GM19043 (cell line): Measurements from ENCODE around the gene OSR1.
"Not testable (repeated sequence)": the region's sequence is repeated elsewhere in the genome, so short reads cannot be mapped to it uniquely, and the experiment has no call there.

Source experiments
- ATAC-seq: cut with Tn5 transposase; IDR thresholded peaks from one replicate; pipeline ENCODE4 v1.9.1; 2021; ENCODE audit warnings: low read depth; ENCODE audit not compliant: unreplicated experiment

OSR1 gene

DNA sequence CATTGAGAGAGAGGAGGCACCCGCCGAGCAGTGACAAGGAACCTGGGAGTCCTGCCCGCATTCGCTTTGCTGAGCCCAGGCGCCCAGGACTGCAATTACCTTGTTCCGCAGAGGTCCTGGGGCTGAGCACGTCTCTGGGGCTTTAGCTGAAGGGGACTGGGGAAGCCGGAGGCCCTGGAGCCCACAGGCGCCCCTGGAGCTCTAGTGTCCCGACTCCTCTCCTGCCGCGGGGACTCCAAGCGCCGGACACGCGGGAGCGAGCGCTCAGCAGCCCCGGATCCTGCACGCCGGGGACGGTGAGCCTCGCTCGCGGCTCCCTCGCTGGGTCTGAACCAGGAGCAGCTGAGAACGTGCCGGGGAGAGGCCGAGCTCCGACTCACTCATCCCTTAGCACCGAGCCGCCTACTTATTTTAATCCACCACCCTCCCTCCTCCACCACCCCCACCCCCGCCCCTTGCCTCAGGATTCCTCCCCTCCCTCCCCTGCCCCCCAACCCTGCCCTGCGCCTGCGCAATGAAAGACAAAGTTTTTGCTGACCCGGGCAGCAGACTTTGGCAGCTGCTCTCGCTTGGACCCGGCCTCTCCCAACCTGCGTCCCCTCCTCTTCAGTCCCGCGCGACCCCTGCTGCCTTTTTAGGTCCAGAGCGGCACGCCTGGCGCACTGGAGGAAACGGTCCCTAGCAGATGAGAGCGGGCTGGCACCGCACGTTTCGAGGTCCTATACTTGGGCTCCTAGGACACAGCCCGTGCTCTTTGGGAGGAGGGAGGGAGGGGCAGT, at the start of gene OSR1:
TSS of gene OSR1 (minus strand) at position 382 of the 779 bp plus-strand sequence. CDS start 4,818 bp downstream, outside the sequence.
- ATAC-seq = no peak

DNA sequence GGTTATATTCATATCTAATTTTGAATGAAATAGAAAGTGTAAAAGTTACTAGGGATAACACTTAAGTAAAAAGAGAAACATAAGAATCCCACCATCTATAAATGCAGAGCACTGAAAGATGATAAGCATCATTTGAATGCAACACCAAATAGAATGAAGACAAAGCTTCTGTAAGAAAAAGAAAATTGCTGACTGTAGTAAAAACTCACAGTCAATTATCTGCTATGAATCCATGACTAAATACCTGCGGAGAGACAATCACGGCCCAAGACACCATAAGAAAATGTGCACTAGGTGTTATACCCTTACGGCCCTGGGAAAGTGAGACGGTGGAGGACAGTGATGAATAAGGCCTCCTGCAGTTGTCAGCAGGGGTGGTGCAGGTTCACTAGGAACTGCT, 45.4 kb upstream of the OSR1 start:
- ATAC-seq = no peak

DNA sequence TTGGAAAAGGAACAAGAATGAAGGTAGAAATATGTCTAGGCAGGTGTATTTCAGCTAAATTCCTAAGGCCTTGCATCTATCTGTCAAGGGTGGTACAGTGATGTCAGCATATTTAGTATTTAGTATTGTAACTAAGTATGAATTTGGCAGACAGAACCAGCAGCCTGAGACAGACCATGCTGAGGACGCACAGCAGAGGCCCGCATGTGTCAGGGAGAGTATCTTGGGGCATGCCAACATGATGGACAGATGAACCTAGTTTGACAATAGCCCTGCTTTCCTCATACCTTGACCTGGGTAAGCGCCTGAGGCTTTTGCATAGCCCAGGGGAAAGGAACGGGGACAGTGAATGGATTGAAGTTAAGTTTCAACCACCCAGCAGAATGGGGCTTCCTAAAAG, 33.8 kb upstream of the OSR1 start:
- no peak for ATAC-seq

DNA sequence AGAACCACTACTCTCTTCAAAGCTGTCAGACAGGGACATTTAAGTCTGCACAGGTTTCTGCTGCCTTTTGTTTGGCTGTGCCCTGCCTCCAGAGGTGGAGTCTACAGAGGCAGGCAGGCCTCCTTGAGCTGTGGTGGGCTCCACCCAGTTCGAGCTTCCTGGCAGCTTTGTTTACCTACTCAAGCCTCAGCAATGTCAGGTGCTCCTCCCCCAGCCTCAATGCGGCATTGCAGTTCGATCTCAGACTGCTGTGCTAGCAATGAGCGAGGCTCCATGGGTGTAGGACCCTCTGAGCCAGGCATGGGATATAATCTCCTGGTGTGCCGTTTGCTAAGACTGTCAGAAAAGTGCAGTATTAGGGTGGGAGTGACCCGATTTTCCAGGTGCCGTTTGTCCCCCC, 31.0 kb upstream of the OSR1 start:
- not testable (repeated sequence) for ATAC-seq

DNA sequence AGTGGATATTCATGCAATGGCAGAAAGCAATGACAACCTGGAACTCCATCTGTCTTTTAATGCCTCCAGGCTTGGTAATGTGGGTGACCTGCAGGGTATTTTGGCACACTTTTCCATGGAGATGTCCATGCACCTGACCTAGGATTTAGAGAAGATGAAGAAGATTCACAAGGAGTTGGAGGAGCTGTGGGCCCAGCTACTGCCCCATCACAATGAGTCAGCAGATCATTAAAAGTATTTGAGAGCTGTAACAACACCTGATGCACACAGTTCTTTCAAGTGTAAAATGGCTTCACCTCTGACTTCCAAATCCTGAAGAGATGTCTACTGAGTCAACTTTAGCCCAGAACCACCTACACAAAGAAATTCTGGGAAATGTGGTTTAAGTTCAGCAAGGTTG, 22.1 kb upstream of the OSR1 start:
- no peak for ATAC-seq

DNA sequence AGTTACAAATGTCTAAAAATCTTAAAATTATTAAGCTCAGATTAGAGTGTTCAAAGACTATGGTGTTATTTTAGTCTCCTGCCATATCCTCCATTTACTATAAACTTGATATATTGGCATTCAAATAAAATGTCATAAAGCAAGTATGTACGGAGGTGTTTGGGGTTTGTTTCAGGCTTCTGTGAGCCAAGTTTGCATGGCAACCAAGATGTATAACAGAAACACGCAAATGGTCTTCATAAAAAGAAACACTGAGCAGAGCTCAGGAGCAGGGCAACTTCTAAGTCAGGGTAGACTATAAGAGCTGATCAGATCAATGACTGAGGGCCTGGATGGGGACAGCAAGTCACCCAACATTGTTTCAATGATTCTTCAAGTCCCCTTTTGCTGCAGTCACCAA, 20.5 kb upstream of the OSR1 start:
- no peak for ATAC-seq

DNA sequence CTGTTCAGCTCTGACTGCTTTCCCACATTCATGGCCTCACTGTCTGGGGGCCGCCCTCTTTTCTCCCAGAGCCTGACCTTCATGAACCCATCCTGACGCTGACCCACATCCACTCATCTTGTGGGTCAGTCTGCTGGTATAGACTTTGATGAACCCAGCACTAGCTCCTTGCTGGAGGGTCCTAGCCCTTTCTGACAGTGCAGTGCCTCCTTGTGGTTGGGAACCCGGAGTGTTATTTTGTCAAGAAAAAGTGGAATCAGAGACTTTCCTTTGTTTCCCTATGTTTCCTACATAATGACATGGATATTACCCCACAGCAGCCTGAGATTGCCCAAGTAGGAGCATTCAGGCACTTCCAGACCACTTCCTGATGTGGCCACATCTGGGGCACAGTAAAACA, 19.3 kb upstream of the OSR1 start:
- ATAC-seq = no peak

DNA sequence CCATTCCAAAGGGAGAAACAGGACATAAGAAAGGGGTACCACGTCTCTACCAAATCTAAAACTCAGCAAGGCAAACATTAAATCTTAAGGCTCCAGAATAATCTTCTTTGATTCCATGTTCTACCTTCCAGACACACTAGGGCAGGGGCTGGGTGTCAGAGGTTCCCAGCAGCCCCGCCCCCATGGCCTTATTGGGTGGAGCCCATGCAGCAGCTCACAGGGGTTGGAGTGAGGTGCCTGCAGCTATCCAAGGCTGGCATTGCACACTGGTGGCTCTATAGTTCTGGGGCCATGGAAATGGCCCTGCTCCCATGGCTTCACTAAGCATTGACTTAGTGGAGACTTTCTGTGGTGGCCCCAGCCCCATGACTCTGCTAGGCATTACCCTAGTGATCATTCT, 14.9 kb upstream of the OSR1 start:
- ATAC-seq = no peak

DNA sequence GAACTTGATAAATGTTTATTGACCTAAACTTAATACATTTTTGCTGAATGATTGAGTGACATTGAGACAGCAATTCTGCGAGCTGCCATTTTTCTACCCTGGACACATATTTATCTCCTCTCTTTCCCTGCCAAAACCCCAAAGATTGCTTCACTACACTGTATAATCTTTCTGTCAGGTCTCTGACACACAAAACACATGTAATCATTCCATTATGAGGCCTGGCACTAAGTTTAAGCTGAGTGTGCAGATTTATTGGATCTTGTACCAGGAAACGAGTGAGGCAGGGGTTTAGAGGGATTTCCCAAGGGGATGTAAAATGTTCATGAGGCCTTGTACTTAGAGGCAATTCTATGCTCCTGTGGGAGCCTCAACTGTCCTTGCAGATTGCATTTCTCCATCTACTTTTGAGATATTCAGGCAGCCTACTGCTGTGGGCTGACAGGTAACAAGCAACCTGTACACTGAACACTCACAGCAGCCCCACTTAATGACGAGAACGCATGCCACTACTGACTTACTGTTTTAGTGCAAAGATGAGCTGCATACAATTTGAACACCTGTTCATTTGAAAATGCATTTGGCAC, 13.7 kb upstream of the OSR1 start:
- ATAC-seq = no peak

DNA sequence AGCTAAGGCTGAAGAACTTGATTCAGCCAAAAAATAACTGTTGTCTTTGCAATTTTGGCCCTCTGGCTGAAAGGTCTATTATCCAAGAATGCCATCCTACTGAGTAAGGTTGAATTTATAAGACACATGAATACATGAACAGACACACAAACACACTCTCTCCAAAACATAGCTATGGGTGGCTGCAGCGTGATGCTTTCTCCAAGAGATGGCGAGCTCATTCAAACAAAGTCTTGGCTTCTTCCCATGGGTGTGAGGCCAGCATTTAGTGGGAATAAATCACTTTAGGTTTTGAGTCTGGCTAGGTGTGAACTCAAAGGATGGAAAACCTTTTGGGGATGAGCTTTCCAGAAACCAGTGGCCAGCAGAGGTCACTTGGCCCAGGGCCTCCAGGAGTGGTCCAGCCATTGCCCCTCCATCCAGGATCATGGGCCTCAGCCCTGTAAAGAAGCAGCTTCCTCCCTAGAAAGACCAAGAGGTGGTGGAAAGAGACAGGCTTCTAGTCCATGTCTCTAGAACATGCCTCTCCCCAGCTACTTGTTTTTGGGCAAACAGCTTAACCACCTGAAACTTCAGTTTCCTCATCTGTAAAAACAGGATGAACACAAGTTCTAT, 11.0 kb upstream of the OSR1 start:
- no peak for ATAC-seq

DNA sequence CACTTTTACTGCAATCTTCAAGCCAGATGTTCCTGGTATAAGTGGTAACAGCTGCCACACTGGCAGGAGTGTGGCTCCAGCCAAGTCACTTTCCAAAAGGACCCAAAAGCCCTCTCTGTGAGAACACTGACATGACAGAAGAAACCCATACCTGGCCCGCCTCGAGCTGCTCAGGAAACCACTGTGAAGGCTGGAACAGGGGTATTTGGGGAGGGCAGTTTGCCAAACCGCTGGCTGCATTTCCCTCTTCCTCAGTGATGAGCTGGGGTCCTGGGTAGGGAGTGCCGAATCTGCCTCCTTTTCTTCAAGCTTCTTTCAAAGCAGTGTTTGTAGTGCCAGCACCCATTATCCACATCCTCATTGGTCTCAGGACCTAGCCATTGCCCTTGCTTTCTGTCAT, 10.3 kb upstream of the OSR1 start:
- ATAC-seq = no peak

DNA sequence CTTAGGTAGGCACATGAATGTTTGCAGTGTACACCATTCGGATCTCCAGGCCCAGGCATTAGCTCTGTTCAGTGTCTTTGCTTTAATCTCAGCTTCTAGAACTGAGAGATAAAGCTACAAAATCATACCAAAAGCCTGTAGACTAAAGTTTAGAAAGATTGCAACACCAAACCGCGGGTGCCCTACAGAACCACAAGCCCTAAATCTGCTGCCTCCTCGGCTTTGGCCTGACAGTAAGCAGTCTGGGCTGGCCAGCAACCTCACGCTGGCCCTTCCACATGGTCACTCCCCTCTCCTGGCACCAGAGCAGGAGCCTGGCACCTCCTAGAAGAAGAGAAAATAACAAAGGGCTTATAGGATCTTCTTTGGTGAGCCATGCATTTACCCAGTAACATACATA, 8.9 kb upstream of the OSR1 start:
- ATAC-seq = no peak

DNA sequence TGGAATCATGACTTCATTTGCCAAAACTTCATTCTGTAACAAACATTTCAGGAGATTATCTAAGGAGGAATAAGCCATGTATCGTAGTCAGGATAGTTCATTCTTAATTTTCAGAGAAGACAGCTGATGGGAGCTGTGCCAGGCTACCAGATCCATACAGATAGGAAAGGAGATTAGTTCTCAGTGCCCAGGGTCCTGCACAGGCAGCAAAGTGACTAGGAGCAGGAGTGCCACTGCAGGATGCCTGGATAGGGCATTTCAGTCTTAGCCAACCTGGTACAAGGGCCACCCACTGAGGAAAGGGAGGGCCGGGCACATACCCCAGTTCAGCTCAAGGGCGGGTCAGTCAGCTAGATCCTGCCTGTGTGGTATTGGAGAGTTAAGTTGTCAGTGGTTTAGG, 6.7 kb upstream of the OSR1 start:
- ATAC-seq = no peak

DNA sequence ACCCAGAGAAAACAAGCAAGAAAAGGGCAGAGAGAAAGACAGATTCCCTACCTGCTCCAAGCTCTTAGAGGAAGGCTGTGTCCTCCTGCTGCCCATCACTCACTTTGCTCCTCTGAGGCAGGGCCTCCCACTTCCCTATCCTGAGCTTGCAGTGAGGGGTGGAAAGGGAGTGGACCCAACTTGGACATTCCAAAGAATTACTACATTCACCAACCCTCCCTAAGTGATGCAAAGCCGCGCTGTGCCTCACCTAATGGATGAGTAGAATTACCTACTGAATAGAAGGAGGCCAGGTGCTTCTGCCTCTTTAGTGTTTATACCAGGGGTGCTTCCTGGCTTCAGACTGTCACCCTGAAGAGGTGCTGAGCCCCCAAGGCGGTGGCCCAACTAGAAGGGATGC, 5.6 kb upstream of the OSR1 start:
- no peak for ATAC-seq

DNA sequence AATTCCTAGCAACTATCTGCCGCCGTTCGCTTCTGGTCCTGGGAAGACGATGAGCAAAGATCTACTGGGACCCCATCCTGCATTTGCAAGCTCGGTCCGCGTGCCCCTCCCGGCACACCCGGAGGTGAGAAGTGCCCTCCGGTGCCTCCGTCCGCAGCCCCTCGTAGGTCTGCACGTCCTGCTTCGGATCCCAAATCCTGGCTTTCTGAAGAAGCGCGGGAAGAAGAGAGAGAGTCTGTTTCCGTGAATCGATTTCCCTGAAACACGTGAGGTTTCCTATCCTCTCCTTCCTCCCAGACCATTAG, 5.0 kb upstream of the OSR1 start:
- ATAC-seq = no peak

DNA sequence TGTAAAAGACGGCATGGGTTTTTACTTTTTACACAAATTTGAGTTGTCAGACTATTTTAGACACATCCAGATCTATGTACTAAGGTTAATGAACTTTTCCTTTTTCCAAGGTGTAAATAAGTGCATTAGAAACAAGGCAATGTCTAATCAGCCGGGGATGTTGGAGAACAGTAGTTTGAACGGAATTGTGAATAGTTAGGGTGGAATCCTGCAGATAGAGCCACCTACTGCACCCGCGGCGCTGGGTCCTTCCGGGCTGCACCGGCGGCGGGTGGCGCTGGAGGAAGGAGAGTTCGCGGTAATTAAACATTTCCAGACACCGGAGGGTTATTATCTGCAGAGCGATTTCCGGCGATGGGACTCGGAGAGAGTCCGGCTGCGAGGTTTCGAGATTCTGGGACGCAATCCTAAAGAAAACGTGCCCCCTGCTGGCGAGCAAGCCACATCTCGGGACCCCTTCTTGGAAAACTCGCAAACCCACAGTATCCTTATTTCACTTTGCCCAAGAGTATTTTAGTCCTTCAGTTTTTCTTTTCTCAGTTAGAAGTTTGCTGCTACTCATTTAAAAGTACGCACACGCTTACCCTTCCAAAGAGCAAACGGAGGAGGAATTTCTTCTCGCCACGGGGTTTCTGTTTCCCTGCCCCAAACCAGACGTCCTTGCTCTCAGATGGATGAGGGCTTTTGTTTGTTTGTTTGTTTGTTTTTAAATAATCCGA, 4.5 kb upstream of the OSR1 start:
- peak; percentile 54 for ATAC-seq

DNA sequence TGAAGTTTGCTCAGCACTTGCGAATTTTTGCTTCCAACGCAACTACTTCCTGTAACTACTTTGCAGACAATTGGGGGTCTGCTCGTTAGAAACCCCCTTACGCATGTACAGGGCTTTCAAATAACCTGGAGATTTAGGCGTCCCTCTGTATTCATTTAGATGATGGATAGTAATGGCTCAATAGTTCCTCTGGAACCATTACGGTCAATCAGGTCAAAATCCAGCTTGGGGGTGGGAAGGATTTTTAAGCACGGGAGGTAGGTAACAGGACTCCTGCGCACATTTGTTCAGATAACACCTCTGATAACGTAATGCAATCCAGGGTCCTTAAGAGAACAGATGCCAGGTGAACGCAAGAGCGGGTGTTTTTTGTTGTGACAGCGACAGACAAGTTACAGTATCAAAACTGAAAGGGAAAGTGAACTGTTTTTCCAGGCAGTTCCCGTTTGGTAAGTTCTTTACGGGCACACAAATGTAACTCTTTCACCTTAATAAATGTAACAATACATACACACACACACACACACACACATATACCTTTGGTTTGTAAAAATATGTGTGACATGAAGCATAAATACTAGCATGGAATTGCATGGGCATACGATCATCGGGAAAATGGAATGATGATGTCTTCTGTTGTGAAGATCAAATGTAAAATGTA, 3.8 kb upstream of the OSR1 start:
- ATAC-seq = no peak

DNA sequence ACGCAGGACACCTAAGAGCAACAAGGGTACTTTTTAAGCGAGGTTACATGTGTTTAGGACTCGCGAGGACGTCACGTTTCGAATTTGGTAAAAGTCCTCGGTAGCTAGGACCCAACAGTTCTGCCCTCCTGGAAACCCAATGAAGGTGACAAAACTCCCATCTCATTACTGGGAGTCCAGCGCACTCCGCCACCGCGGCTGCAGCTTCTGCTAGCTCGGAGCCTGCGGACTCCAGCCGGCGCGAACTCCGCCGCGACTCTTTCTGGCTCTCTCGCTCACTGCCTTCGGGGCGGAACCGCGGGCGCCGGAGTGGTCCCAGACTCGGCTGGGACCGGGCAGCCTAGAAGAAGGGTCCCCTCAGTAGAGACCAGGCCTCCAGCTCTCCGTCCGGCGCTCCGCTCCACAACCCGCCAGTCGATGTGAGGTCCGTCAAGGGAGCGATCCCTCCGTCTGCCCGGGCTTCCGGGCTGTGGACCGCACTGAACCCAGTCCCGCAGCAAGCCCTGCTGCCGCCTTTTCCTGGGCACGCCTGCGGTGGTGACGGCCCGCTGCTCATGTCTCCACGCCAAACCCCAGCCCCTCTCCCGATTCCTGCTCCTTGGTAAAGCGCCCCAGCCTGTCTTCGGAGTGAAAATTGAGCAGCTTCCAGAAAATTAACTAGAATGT, 3.0 kb upstream of the OSR1 start:
- ATAC-seq = no peak

DNA sequence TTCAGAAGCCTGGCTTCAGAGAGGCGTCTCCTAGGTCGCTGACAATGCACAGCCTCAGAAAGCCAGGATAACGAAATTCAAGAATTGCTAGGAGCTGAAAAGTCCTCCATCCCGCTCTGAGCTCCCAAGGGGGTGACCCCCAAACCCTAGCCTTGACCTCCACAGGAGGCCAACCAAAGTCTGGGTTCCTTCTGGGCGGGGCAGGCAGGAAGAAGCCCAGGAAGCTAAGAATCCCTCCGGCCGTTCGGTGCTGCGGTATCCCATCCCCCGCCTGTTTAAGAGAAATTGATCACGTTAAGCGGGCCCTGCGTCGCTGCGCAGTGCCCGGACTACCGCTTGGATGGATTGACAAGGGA, 2.5 kb upstream of the OSR1 start:
- no peak for ATAC-seq

DNA sequence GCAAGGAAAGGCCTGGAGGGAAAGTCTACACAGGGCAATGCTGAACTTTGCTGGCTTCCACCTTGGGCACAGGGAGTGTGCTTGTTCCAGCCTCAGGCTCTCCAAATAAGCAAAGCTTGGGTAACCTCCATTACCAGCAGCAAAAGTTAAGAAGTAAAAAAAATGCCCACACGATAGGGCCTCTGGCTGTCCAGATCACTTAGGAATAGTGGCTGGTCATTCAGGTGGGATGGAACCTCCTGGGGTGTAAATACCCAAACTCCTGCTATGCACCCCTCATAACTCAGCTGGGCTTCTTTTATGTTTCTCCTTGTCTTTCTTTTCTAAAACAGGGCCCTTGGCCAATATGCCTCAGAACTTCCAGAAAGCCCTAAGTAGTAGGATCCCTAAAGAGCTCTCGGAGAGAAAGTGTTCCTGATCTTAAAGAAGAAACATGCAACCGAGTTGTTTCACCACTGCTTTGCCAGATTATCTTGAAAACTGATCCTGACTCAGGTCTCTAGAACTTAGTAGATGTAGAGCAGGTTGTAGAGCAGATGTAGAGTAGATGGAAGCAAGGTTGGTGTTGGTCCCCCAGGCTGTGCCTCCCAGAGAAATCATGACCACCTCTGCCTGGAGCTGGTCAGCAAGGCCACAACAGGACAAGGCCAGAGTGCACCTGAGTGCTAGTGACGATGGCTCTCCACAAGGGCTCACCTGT, 2.0 kb upstream of the OSR1 start:
- no peak for ATAC-seq
